HTR-8/SVneo (cell line): ENCODE measurements around the gene SLC39A11.
"Not testable (repeated sequence)": the region's sequence is repeated elsewhere in the genome, so short reads cannot be mapped to it uniquely, and the experiment has no call there.

Experiments
- DNase-seq: peaks from one replicate; pipeline ENCODE4 v3.0.0; 2011; ENCODE audit warnings: low spot score, mixed read lengths; ENCODE audit not compliant: insufficient read length
- FAIRE-seq: peaks from 2 replicates; lab custom pipeline; 2011; peaks lifted over from hg19 to GRCh38; lab: Jason Lieb, UNC

SLC39A11 gene

DNA sequence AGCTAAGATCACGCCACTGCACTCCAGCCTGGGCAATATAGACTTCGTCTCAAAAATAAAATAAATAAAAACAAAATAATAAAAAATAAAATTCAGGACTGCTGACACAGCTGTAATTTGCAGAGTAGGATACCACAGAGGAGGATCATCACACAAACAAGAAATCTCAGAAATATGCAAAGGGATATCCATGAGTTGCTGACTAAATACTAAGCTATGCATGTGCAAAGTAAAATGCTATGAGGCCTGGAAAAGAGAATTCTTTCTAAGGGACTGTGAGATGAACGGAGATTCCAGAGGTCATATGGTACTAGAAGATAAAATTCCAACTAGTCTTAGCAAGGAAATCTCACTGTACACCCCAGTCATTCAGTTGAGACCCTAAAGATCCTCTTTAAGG, 74.8 kb downstream of the SLC39A11 start:
- FAIRE-seq, result no peak
- peak; percentile 56 for DNase-seq

DNA sequence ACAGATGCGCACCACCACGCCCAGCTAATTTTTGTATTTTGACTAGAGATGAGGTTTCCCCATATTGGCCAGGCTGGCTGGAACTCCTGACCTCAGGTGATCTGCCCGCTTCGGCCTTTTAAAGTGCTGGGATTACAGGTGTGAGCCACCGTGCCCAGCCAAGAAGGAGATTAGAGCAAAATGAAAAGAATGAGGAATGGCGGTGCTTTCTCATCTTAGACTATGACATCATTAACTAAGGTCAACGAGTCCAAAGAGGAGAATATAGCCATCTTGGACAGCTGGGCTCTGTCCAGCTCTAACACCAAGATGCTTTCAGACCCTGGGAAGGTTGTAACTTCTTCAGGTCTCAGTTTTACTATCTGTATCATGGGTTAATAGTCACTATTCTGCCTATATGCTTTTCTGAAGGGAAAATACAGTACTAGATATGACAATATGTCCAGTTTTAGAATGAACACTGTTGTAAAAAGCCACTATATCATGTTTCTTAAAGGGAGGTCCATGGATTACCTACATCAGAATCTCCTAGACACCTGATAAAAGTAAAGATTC, 76.7 kb downstream of the SLC39A11 start:
- FAIRE-seq (no peak), DNase-seq (no peak)

DNA sequence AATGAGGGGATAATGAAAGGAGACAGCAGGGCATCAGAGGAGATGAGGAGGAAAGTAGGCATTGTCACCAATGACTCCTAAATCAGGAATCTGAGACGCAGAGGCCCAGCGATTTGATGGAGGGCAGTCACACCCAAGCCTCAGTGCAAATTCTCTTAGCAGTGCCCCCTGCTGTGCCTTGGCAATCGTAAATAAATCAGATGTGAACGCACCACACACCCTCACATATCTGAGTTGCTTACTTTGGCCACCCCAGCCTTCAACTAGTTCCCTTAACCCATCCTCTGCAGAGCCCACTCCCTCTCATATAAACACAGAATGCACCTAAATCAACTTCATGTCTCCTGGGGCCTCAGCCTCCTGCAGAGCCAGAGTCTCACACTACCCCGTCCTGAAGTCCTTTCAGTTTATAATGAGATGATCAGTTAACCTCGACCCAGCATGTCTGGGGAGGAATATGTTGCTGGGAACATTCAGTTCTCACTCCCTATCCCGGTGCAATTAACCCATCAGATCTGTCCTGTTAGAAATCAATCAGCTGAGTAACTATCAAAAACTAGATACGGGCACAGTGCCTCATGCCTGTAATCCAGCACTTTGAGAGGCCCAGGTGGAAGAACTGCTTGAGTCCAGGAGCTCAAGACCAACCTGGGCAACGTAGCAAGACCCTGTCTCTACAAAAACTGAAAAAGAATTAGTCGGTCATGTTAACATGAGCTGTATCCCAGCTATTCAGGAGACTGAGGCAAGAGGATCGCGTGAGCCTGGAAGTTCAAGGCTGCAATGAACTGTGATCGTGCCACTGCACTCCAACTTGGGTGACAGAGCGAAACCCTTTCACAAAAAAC, 78.4 kb downstream of the SLC39A11 start:
- DNase-seq, result peak; percentile 71
- FAIRE-seq, result peak; percentile 74

DNA sequence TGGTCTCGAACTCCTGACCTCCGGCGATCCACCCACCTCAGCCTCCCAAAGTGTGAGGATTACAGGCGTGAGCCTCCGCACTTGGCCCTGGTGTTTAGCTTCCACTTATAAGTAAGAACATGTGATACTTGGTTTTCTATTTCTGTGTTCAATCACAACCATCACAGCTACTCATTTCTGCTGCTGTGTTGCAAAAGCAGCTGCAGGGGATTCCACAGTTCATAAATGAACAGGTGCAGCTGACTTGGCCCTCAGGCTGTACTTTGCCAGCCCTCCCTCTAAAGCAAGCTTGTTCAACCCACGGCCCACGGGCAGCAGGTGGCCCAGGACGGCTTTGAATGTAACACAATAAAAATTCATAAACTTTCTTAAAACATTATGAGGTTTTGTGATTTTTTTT, 79.2 kb downstream of the SLC39A11 start:
- FAIRE-seq (no peak), DNase-seq (no peak)

DNA sequence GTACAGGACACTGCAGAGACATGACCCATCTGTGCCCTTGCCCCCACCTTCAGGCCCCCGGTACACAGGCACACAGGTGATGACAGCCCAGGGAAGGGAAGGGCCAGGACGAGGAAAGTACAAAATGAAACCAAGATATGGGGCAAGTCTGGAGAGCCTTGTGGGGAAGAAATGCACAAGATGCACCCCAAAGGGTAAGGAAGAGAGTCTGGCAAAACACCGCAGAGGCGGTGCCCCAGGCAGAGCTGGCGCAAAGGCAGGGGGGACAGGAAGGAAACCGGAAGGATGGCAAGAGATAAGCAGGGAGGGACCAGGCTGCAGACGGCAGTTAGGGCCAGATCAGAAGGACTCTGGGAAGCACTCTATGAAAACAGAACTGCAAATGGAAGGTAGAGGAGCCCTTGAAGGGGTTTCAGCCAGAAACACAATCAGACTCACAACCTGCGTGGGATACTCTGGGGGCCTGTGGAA, 81.4 kb downstream of the SLC39A11 start:
- DNase-seq (no peak), FAIRE-seq (no peak)

DNA sequence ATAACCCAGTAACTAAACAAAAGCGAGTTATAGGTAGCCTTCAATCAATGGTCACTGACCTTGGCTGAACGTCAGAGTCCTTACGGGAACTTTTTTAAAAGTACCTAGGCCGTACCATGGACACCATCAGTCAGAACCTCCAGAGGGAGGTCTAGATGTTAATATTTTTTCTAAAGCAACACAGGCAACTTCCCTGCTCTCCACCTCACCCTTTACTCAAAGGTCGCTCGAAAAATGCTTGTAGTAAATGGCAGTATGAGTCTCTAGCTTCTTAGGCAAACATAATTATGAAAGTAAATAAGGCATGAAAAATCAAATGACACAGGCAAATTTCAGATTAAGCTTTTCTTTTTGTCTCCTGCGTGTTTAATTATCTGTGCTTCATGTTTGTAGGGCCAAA, 82.1 kb downstream of the SLC39A11 start:
- DNase-seq (no peak), FAIRE-seq (no peak)

DNA sequence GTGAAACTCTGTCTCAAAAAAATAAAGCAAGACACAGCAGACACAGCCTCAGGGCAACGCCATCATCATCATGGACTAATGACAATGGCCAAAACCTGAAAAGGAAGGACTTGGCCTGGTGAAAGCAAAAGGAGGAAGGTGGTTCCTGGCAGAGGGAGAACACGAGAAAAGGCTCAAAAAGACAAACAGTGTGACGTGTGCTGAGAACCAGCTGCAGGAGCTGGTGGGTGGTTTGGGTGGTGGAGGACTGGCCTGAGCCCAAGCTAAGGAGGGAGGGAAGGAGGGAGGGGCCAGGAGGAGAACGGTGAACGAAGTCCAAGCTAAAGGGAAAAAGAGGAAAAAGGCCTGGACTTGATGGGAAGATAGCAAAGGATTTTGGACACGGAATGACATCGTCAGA, 85.1 kb downstream of the SLC39A11 start:
- no peak for DNase-seq
- FAIRE-seq, result no peak

DNA sequence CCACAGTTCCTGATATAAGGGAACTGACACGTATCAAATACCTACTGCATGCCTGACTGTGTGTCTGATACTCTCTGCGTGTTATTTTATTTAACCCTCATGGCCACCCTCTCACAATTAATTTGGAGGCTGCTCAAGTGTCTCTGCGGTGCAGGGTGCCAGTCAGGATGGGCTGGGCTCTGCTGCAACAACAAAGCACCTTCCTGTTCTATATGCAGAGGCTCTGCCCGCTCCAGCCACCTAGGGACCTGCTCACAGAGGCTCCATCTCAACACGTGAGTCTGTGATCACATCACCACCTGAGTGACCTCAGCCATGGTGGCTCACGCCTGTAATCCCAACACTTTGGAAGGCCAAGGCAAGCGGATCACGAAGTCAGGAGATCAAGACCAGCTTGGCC, 87.1 kb downstream of the SLC39A11 start:
- FAIRE-seq, result no peak
- DNase-seq, result no peak

DNA sequence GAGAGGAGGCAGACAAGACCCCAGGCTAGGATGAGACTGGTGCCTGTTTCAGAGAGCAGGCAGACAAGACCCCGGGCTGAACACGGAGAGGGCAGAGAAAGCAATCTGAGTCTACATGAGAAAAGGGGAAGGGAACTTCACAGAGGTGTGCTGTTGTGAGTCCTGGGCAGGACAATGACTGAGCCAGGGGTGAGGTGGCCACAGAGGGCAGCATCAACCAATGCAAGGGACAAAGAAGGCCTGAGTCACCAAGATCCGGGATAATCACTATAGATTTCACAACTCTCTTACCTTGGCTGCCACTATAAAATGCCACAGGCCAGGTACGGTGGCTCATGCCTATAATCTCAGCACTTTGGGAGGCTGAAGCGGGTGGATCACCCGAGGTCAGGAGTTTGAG, 89.0 kb downstream of the SLC39A11 start:
- DNase-seq (no peak), FAIRE-seq (no peak)

DNA sequence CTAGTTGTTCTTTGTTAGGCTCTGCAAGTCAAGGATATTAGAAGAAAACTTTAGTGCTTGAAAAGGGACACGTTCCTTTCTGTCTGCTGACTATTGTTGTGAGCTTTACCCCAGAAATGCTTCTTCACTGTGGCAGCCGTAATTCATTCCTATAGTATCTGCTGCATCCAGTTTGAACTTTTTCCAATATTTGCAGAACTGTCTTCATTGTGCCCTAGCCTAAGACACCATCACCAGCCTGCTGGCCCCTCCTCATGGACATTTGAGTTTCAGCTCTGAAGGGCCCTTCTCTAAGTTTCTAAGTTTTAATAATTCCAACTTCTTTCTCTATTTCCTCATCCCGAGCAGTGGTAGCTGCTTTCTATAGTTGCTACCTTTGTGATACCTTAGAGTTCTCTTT, 91.7 kb downstream of the SLC39A11 start:
- no peak for DNase-seq
- no peak for FAIRE-seq

DNA sequence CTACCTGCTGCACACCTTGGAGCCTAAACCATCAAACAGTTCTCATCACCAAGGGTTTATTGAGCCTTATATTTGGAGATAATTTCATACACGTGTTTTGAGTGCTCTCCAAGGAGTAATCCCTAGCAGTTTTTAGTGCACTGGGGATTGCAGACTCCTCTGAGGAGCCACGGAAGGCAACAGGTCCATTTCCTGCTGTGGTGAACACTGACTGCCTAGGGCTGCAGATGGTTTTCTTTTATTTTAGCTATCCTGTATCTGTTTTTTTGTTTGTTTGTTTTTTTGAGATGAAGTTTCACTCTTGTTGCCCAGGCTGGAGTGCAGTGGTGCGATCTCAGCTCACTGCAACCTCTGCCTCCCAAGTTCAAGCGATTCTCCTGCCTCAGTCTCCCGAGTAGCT, 93.0 kb downstream of the SLC39A11 start:
- not testable (repeated sequence) for DNase-seq, FAIRE-seq

DNA sequence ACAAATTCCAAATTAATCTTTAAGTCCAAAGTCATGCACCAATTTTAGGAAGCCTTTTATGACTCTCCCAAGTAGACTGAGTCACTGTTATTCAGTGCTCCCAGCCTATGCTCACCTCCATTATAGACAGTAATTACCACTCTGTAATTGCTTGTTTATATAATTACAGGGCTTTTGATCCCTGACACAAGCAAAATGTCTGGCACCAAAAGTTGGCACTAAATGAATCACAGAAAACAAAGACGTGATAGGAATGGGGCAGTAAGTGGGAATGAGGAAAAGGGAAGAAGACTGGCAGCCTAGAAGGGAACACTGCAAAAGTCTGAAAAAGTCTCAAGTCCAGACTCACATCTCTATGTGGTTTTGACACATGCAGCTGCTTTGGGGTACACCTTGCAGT, 94.1 kb downstream of the SLC39A11 start:
- no peak for FAIRE-seq
- no peak for DNase-seq

DNA sequence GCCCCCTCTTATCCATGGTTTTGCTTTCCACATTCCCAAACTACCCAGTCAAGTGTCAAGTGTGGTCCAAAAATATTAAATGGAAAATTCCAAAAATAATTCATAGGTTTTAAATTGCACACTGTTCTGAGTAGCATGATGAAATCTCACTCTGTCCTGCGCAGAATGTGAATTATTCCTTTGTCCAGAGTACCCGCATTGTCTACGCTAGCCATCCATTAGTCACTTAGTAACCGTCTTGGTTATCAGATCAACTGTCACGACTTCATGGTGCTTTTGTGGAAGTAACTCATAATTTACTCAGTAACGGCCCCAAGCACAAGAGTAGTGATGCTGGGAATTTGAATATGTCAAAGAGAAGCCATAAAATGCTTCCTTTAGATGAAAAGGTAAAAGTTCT, 94.9 kb downstream of the SLC39A11 start:
- FAIRE-seq (peak; percentile 58), DNase-seq (peak; percentile 62)

DNA sequence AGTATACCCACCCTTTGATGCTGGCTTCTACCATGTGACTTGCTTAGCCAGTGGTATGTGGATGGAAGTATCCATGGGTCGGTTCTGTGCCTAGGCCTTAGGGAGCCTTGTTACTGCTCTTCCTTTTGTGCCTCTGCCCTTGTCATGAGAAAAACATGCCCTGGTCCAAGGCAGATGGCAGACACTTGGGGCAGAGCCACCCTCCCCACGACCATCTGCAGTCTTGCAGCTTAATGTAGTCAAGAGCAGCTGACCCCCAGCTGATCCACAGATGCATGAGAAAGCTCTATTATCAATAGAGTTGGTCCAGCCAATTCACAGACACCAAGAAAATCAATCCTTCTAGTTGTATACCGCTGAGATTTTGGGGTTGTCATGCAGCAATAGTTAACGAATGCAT, 95.7 kb downstream of the SLC39A11 start:
- FAIRE-seq, result no peak
- DNase-seq, result no peak

DNA sequence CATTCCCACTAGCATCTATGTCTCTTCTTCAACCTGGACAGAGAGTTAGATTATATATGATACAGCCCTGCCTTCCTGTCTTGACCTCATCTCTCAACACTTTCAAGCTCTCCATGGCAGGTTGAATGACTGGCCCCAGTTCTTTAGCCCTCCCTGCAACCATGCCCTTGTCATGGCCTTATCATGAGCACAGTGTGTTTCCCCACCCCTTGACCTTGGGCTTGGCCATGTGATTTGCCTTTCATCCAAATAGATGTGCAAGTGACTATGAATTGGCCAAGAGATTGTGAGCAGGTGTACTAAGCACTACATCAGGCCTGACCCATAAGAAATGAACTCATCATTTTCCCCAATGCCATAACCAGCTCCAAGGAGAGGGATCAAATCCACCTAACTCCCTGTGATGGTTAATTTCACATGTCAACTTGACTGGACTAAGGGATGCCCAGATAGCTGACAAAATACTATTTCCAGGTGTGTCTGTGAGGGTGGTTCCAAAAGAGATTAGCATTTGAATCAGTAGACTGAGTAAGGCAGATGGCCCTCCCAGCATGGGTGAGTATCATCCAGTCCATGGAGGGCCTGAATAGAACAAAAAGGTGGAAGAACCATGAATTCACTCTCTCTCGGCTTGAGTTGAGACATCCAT, 97.4 kb downstream of the SLC39A11 start:
- DNase-seq (no peak), FAIRE-seq (no peak)

DNA sequence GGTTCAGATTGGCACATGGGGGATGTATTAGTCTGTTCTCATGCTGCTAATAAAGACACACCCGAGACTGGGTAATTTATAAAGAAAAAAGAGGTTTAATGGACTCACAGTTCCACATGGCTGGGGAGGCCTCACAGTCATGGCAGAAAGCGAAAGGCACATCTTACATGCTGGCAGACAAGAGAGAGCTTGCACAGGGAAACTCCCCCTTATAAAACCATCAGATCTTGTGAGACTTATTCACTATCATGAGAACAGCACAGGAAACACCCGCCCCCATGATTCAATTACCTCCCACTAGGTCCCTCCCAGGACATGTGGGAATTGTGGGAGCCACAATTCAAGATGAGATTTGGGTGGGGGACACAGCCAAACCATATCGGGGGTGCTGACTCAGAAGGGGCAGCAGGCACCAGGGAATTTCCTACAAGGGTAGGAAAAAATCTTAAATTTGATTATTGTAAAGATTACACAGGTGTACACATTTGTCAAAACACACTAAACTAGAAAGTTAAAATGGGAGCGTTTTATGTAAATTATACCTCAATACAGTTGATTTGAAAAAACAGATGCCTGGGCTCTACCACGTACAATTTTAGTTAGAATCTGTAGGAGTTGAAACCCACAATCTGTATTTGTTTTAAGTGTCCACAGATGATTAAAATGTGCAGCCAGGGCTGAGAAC, 99.6 kb downstream of the SLC39A11 start:
- not testable (repeated sequence) for FAIRE-seq, DNase-seq

DNA sequence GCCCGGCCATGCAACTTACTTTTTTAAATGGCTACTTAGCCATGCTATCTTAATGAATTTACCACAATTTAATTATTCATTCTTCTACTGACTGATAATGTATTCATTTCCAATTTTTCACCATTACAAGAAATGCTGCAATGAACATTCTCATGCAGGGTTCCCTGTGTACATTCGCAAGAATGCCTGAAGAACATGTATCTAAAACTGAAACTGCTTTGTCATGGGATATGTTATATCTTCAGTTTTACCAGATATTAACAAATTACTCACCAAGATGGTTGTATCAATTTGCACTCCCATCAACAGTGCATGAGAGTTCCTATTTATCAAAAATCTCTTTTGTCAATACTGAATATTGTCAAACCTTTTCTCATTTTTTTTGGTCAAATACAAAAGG, 100.8 kb downstream of the SLC39A11 start:
- DNase-seq, result no peak
- FAIRE-seq, result no peak

DNA sequence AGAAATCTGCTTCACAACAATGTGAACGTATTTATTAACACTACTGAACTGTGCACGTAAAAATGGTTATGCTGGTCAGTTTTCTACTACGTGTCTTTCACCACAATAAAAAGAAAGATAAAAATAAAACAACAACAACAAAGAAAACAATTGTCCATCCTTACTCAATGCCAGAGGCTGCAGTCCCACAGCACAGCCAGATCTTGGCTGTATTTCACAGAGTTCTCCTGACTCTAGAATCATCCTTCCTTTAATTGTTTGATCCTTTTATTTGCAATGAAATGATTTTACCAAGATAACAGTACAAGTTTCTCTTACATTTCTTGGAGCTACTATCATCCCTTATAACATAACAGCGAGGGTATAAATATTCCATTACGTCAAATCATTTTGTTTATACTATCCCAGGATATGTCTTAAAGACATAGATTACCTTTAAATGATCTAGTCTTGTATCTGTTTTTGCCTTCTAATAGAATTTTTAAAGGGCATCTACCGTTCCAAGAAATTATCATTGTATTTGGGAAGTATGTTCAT, 103.3 kb downstream of the SLC39A11 start:
- no peak for FAIRE-seq
- DNase-seq, result no peak

DNA sequence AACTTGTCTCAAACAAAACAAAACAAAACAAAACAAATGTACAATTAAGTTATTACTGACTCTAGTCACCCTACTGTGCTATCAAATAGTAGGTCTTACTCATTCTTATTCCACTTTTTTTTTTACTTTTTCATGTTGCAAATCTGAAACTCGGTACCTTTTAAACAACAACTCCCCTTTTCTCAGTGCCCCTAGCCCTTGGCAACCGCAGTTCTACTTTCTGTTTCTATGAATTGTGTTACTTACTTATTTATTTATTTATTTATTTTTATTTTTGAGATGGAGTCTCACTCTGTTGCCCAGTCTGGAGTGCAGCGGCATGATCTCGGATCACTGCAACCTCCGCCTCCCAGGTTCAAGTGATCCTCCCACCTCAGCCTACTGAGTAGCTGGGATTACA, 104.0 kb downstream of the SLC39A11 start:
- no peak for FAIRE-seq

DNA sequence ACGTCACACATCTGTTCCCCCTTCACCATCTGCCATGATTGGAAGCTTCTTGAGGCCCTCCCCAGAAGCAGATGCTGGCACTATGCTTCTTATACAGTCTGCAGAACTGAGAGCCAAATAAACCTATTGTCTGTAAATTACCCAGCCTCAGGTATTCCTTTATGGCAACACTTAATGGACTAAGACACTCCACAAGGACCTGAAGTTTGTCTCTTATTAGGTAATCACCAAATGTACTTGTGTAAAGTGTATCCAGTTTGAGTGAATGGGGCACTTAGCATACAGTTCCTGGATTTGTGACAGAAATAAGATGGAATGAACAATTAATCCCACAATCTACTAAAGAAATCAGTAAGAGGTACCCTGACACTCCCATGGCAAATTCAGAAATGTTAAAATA, 105.3 kb downstream of the SLC39A11 start:
- DNase-seq (no peak), FAIRE-seq (no peak)

More for the DNA sequence above, 104.0 kb downstream of the SLC39A11 start:
- no peak for DNase-seq
